Prostate gland (tissue), 2 donors: ENCODE measurements around the gene MYO9A.

Source experiments
- CTCF ChIP-seq, 4 experiments: fragments of 200-600 bp in 2 of 4; fragments of 450-650 bp in 2 of 4; sonication (generic) in 2 of 4; IDR thresholded peaks; 1 replicate in 3 of 4; 2 replicates in 1 of 4; pipeline ENCODE4 v1.5.1; 2016 to 2019; ENCODE audit warnings: antibody characterized with exemption in 4 of 4, mild to moderate bottlenecking in 2 of 4, moderate library complexity in 2 of 4
- POLR2A ChIP-seq: fragments of 450-650 bp; IDR thresholded peaks from one replicate; pipeline ENCODE4 v1.6.1; 2016; ENCODE audit warnings: antibody characterized with exemption, mild to moderate bottlenecking

- TF ChIP-seq CTCF (IDR thresholded peaks at IDR 0.05) (no peak), POLR2A (no peak)
These were observed 228.0 kb downstream of the MYO9A start for GRCh38 chr15:71889947-71890346.
